RWPE1 (cell line): Measurements from ENCODE around the gene GPC6.

Experiments
- CTCF ChIA-PET: fragments of 350-600 bp; sonication (Branson Sonifier 250); formaldehyde crosslinking; extraction: SDS; loops from one replicate; lab custom pipeline; 2021; lab: Yijun Ruan, JAX
- POLR2A ChIA-PET: fragments of 400-600 bp; formaldehyde crosslinking; extraction: SDS; loops from one replicate; lab custom pipeline; 2020; ENCODE audit warnings: antibody characterized with exemption; ENCODE audit not compliant: low non-redundant PET; lab: Yijun Ruan, JAX
- DNase-seq: peaks from one replicate; pipeline ENCODE4 v3.0.0; 2012; ENCODE audit warnings: low spot score
- H3K27ac ChIP-seq: fragments of 450-650 bp; 2 replicates; pipeline ENCODE4 v1.5.1; 2017
- TF ChIP-seq, protein P1 (sequence below): fragments of 450-650 bp; conservative IDR thresholded peaks from 2 replicates; pipeline ENCODE4 v1.5.1; 2017; ENCODE audit warnings: low read depth, mild to moderate bottlenecking

Gene GPC6

GRCh38 chr13:94006296-94006695 lies 779.7 kb downstream of the GPC6 start:
- POLR2A ChIA-PET: no interaction called here
- CTCF ChIA-PET: no interaction called here
- TF ChIP-seq, protein P1, sequence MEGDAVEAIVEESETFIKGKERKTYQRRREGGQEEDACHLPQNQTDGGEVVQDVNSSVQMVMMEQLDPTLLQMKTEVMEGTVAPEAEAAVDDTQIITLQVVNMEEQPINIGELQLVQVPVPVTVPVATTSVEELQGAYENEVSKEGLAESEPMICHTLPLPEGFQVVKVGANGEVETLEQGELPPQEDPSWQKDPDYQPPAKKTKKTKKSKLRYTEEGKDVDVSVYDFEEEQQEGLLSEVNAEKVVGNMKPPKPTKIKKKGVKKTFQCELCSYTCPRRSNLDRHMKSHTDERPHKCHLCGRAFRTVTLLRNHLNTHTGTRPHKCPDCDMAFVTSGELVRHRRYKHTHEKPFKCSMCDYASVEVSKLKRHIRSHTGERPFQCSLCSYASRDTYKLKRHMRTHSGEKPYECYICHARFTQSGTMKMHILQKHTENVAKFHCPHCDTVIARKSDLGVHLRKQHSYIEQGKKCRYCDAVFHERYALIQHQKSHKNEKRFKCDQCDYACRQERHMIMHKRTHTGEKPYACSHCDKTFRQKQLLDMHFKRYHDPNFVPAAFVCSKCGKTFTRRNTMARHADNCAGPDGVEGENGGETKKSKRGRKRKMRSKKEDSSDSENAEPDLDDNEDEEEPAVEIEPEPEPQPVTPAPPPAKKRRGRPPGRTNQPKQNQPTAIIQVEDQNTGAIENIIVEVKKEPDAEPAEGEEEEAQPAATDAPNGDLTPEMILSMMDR: no peak
- DNase-seq: no peak
- no peak overlapping the region for H3K27ac ChIP-seq

- no peak overlapping the region for H3K27ac ChIP-seq
- CTCF ChIA-PET: no interaction called here
- TF ChIP-seq, protein P1: no peak
- DNase-seq: no peak
- POLR2A ChIA-PET: no interaction called here
Observed at GRCh38 chr13:94007072-94007471, 780.5 kb downstream of the GPC6 start.

DNA sequence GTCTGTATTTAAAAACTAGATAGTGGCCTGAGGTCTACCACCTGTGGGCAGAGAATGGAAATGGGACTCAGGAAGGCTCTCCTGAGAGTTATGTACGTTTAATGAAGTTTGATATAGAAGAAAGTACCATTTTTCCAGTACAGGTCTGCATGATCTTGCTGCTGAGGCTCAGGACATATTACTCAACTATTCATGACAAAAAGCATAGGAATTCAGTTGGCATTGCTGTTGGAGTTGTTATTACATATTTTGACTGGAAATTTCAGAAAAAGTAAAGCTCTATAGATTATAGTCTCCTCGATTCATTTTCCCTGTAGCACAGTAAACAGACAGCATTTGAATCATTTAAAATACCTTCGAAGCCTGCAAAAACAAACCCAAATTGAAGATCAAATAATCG lies 783.1 kb downstream of the GPC6 start:
- POLR2A ChIA-PET: no interaction called here
- DNase-seq: no peak
- no peak overlapping the region for H3K27ac ChIP-seq
- TF ChIP-seq, protein P1: no peak
- CTCF ChIA-PET: interaction anchor here (0.6 to 1.1 kb wide), 2 partner anchors 19 to 1264 kb away, joined by 3 read pairs; no protein-coding TSS in a partner anchor

DNA sequence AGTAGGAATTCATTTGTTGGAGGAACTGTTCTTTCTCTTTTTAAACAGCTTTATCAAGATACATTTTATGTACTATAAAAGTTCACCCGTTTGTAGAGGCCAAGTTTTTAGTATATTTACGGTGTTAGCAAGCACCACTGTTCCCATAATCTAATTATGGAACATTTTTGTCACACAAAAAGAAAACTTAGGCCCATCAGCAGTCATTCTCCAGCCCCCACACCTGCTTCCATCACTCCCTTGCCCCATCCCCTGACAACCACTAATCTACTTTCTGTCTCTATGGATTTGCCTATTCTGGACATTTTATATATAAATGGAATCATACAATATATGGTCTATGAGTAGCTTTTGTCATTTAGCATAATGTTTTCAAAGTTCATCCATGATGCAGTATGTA lies 787.9 kb downstream of the GPC6 start:
- TF ChIP-seq, protein P1: no peak
- no peak overlapping the region for H3K27ac ChIP-seq
- DNase-seq: no peak
- ChIA-PET CTCF (interaction anchor here (0.8 kb wide), 1 partner anchor 101 kb away, joined by 3 read pairs; no protein-coding TSS in a partner anchor), POLR2A (no interaction called here)

DNA sequence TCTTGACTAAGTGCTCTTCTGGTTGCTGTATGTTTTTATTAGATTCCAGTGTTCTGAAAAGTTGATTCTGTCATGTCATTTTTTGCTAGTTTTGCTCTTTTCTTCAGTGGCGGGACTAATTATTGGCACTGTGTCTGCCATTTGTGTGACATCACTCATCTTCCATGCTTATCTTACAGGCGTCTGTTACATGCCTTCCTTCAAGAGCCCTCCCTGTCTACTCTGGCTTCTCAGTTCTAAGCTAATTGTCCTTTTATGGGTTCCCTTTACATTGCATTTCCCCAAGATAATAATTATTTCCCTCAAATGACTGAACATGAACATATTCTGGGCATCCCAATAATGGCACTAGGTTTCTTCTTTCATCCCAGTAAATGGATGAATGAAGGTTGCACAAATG lies 793.8 kb downstream of the GPC6 start:
- TF ChIP-seq, protein P1: no peak
- DNase-seq: no peak
- H3K27ac ChIP-seq: no peak overlapping the region
- ChIA-PET CTCF (no interaction called here), POLR2A (no interaction called here)

DNA sequence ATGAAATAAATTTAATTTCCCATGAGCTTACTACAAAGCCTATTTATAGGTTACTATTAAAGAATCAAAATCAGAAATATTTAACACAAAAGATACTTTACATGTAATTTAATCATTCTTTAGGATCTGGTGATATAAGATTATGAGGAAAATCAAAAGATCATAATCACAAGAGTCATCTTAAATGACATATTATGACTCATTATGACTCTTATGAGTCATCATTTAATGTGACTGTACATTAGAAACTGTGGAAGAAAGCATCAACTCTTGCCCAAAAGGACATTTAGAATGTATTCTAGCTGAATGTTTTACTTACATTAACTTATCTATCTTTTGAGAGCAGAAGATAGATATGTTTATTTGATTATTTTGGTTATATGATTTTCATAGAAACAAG lies 794.2 kb downstream of the GPC6 start:
- POLR2A ChIA-PET: no interaction called here

More for the DNA sequence above, 794.2 kb downstream of the GPC6 start:
- peak; percentile 10 for DNase-seq
- CTCF ChIA-PET: no interaction called here
- no peak overlapping the region for H3K27ac ChIP-seq
- TF ChIP-seq, protein P1: no peak
